HG03442 (cell line): ENCODE results near the gene NCBP3.
"Not testable (repeated sequence)": the region's sequence is repeated elsewhere in the genome, so short reads cannot be mapped to it uniquely, and the experiment has no call there.

Experiments used
- ATAC-seq: cut with Tn5 transposase; IDR thresholded peaks from one replicate; pipeline ENCODE4 v1.9.1; 2021; ENCODE audit warnings: mild to moderate bottlenecking, moderate library complexity; ENCODE audit not compliant: unreplicated experiment

Gene NCBP3

DNA sequence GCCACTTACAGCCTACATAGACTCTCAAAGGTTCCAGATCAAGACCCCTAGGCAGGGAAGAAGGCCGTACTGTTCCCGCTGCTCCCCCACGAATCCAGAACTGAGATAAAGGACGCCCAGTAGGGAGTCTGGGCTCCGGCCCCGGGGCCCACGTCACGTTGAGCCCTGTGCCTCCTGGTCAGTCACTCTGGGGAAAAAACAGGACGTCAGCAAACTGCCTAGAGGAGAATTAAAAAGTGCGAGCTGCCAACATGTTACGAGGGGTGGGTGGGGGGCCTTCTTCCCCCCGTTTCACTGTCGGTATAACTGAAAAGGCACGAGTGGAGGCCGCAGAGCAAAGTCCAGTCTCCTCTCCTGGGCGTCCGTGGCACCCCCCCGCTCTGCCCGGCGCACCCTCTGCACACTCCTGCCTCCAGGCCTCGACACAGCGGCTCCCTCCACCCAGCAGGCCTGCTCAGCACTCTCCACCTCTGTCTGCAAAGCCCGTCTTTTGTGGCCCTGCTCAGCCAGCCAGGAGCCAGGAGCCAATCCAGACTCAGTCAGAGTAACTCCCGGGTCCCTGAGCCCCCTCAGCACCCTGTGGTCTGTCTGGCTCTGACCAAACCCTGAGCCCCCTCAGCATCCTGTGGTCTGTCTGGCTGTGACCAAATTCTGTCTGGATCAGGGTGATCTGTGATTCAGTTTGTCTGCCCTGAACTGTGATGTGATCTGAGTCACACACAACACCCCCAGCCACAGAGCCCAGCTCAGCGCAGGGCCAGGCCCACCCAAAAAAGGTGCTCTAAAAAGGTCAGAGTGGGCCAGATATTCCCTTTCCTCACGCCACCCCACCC, 51.3 kb downstream of the NCBP3 start:
- no peak for ATAC-seq

DNA sequence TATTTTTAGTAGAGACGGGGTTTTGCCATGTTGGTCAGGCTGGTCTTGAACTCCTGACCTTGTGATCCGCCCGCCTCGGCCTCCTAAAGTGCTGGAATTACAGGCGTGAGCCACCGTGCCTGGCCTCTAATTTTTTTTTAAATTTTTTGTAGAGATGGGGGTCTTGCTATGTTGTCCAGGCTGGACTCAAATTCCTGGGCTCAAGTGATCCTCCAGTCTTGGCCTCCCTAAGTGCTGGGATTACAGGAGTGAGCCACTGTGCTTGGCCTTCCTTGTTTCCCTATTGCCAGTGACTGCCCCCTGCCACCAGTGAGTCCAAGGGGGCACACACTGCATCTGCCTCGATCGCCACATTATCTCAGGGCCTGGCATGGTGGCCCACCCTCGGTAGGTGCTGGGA, 51.9 kb downstream of the NCBP3 start:
- ATAC-seq = not testable (repeated sequence)

DNA sequence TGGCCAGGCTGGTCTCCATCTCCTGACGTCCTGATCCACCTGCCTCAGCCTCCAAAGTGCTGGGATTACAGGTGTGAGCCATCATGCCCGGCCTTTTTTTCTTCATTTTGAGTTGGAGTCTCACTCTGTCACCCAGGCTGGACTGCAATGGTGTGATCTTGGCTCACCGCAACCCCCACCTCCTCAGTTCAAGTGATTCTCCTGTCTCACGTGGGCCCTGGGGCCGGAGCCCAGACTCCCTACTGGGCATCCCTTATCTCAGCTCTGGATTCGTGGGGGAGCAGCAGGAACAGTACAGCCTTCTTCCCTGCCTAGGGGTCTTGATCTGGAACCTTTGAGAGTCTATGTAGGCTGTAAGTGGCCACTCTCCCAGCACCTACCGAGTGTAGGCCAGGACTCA, 52.8 kb downstream of the NCBP3 start:
- ATAC-seq = not testable (repeated sequence)

DNA sequence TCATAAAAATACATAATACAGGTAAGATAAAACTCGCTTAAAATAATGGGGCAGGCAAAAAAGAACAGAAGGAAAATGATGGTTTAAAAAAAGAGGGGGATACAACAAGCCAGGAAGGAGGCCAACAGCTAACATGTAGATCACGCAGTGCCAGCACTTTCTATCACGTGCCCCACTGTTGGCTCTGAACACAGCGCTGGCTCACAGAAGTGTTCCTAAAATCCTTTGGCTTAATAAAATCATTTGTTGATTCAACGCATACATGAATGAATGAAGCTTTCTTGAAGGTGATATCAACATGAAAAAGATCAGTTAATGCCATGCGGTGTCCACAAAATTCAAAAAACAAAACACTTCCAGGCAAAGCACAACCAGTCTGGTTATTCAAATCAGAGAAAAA, 53.6 kb downstream of the NCBP3 start:
- no peak for ATAC-seq

DNA sequence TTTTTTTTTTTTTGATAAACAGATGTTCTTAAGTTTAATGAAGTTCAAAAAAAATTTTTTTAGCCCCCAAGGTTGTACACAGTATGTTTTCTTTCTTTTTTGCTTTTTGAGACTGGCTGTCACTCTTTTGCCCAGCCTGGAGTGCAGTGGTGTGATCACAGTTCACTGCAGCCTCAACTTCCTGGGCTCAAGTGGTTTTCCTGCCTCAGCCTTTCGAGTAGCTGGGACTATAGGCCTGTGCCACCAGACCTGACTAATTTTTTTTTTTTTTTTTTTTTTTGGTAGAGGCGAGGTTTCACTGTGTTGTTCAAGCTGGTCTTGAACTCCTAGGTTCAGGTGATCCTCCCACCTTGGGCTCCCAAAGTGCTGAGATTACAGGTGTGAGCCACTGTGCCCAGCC, 57.8 kb downstream of the NCBP3 start:
- no peak for ATAC-seq

DNA sequence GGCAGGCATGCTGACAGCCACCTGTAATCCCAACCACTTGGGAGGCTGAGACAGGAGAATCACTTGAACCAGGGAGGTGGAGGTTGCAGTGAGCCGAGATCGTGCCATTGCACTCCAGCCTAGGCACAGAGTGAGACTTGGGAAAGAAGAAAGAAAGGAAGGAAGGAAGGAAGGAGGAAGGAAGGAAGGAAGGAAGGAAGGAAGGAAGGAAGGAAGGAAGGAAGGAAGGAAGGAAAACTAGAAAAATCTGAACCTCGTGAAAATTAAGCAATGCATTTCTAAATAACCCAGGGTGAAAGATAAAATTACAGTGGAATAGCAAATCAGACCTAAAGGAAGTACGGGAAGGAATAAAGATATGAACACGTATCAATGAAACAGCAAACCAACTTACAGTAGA, 60.7 kb downstream of the NCBP3 start:
- ATAC-seq = not testable (repeated sequence)

DNA sequence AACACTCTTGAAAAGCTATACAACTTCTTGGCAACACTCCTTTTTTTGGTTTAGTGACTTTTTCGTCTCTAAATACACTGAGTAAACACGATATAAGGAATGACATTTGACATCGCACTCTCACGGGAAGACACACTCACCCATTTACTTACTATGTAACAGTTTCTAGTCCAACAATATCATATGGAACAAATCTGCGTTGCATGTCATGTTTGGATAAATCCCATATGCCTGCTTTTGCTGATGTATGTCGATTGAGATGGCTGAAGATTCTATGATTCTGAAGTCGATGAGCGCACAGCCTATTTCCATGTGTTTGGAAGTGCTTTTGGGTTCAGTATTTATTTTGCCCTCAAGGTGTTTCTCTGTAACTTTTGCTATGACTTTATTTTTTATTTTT, 63.3 kb downstream of the NCBP3 start:
- no peak for ATAC-seq

DNA sequence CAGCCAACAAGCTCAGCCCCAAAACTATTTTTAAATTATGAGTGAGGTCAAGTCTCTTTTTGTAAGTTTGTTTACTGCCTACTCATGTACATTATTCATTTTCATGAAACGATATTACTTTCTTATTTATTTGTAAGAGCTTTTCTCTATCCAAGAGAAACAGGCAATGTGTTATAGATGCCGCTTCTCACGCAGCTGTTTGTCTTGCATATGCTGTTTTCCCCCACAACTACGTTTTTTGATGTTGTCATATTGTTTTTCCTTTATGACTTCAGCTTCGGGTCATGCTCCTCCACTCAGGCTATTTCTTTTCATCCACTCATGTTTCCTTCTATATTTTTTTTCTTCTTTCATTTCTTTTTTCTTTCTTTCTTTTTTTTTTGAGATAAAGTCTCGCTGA, 65.1 kb downstream of the NCBP3 start:
- ATAC-seq = no peak

DNA sequence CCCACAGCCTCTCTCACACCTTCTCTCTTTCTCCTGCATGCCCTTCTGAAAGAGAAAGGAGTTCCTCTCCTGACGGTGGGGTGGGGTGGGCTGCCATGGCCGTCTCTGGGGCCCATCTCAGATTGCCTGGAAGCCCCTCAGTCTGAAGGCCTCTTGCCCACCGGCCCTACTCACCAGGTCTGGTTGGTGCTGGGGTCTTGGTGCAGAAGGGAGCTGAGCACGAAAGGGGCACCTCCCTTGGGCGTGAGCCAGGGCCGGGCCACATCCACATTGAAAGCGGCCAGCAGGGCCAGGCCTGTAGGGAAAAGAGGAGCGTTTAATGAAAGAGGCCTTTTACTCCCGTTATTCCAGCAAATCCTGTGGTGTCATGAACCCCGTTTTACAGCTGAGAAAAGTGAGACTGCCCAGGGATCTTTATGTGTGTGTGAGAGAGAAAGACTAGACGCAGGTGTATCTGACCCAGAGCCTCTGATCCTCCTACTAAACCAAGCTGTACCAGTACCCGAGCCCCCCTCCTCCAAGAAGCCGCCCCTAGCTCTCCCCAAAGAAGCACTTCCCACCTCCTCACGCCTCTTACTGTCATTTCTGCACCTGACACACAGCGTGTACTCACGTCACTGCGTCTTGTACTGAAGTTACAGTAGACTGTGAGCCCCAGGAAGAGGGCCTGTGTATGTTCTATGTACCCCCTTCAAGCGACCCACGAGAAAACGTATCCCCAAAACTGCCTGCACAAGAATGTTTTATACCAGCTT, 68.5 kb downstream of the NCBP3 start:
- no peak for ATAC-seq

DNA sequence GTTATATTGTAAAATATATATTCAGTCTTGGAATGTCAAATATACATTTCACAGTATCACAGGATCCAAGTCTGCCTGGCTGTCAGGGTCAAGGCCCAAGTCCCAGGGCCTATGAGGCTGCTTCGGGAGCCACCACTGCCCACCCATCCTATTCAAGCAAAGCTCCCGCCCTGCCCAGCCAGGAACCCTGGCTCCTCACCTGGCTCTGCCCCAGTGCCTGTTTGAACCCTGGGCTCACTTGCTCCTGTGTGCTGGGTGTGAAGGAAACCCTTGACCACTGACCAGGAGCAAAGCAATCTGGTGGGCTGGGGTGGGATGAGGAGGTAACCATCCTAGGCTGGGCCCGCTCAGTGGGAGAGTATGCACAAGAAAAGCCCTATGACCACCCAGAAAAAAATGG, 72.1 kb downstream of the NCBP3 start:
- no peak for ATAC-seq

DNA sequence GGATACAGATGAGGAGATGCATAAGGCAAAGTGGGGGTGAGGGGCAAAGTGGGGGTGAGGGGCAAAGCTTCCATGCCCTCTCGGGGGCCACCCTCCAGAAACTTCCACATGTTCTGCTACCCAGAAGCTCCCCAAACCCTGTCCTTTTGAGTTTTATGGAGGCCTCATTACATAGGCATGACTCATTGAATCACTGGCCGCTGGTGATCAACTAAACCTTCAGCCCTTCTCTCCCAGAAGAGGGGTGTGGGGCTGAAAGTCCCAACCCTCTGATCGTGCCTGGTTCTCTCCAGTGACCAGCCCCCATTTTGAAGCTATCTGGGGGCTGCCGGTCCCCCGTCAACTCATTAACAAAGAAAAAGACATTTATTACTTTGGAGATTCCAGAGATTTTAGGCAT, 72.5 kb downstream of the NCBP3 start:
- ATAC-seq = no peak

DNA sequence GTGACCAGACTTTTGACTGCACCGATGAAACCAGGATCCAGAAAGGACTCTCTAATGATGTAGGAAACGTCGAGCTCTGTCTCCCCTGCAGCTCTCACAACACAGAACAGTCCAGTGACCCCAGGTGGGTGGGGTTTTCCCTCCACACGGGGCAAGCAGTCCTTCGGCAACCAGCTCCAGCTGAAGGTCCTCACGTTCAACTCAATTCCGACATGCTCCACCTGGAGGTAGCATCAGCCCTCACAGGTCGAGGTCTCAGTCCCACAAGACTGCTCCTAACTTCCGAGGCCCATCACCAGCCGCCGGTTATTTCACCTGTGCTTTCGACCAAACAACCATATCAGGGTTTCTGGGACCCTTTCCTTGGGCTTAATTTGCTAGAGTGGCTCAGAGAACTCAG, 73.3 kb downstream of the NCBP3 start:
- no peak for ATAC-seq

DNA sequence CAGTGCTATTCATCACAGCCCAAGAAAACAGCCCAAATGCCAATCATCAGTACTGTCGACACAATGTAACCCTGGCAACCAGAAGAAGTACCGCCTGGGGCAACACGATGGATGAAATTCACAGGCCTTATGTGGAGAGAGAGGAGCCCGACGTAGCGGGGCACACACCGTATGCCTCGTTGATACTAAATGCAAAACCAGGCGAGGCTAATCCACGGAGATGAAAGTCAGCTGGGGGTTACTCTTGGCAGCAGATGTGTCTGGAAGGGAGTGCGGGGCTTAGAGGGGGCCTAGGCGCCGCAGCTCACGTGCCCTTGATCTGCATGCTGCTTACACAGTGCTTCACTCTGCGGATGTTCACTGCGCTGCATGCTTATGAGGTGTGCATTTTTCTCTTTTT, 74.9 kb downstream of the NCBP3 start:
- ATAC-seq = no peak

DNA sequence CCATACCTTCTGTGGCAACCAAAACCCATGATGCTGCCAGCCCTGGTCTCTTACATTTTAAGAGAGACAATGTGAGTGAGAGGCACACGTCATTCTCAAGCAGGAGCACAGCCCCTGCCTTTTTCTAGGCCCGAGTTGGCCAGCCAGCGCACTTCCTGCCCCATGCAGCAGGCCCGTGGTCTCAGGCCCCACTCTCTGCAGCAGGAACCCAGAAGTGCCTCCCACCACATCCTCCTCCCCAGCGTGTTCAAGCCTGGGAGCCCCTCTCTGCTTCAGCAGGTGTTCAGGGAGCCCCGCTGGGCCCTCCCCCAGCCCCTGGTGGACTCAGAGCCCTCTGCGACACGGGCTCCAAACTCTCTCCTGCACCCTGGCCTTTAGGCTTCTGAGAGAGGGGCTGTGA, 75.6 kb downstream of the NCBP3 start:
- ATAC-seq = no peak

DNA sequence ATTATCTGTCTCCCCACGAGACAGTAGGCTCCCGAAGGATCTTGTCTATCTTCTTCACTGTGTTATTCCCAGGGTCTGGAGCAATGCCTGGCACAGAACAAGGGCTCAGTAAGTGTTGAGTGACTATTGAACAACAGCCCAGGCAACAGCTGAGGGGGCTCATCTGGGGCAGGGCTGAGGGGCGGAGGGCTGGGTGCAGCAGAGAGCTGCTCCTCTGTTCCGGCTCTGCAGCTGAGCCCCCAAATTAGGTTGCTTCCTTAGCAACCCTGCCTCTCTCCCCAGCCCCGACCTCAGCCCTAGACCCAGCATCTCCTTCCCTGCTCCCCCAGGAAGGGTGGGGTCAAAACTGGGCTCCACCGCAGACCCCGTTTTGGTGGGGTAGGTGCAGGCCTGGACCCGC, 77.3 kb downstream of the NCBP3 start:
- ATAC-seq = no peak

DNA sequence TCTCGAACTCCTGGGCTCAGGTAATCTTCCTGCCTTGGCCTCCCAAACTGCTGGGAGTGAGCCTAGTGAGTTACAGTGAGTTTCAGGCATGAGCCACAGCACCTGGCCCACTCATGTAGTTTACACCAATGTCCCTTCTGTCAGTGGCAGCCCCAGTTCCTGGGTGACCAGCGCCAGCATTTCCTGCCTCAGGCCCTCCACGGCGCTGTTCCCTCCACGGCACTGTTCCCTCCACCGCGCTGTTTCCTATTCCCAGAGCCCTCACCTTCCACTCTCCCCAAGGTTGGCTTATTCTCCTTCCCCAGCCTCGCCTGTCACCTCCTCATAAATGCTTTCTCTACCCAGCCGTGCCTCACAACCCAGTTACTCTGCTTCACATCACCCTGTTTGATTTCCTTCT, 77.7 kb downstream of the NCBP3 start:
- ATAC-seq = no peak

DNA sequence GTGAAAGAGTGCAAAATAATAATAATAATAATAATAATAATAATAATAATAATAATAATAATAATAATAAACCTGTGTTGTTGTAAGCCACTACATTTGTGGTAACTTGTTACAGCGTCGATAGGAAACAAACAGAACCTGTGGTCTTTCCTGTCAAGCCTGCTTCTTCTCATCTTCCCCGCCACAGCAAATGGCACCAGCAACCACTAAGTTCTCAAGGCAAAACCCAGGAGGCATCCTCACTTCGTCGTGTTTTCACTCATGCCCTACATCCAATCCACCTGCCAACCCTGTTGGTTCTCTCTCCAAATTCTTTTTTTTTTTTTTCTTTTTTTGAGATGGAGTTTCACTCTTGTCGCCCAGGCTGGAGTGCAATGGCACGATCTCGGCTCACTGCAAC, 79.3 kb downstream of the NCBP3 start:
- no peak for ATAC-seq

DNA sequence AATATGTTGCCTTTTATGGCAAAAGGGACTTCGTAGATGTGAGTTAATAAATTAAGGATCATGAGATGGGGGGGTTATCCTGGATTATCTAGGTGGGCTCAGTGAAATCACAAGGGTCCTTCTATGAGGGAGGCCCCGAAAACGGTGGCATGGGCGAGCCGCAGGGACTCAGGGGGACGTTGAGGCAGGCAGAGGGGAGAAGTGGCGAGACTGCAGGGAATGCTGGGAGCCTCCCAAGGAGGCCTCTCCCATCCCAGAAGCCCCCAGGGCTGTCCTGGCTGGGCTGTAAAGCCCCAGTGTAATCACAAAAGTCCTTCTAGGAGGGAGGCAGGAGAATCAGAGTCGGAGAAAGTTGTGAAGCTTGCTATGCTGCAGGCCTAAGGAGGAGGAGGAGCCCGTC, 80.1 kb downstream of the NCBP3 start:
- no peak for ATAC-seq

DNA sequence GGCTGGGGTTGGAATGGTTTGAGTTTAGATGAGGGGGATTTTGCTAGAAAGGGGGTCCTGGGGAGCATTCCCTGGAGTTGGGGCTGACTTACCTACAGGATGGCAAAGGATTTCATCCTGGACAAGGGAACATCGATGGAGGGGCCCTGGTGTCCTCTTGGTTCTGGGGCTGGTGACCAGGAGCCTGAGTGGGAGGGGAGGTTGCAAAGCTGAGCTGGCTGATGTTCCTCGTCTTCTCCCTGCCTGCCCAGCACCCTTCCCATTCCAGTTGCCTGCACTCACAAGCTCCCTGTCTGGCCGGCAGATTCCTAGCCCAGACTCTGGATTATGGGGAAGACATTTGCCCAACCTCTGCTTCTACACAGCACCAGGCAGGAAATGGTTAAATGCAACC, 82.3 kb downstream of the NCBP3 start:
- ATAC-seq = no peak

DNA sequence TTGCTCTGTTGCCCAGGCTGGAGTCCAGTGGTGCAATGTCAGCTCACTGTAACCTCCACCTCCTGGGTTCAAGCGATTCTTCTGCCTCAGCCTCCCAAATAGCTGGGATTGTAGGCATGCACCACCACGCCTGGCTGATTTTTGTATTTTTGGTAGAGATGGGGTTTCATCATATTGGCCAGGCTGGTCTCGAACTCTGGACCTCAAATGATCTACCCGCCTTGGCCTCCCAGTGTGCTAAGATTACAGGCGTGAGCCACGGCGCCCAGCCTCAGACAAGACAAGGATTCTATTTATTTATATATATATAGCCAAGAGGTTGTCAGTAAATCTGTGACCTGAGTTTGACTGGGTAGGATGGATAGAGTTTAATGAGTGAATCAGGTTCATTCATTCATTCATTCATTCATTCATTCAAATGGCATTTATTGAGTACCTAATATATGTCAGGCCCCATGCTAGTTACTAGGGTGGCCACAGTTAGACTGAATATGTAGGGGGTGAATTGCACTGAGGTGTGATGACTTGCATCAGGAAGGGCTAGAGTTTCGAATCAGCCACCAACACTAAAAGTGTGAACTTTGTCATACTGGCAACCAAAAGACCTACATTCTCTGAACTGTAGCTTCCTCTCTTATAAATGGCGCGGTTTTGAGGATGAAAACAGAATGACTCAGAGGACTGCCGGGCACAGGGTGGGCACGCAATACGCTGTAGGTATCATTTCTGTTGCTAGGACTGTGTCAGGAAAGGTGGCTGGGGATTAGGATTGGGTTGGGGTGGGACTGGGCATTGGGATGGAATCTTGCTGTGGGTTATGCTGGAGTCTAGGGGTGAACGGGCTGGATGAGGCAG, 82.9 kb downstream of the NCBP3 start:
- ATAC-seq = no peak

DNA sequence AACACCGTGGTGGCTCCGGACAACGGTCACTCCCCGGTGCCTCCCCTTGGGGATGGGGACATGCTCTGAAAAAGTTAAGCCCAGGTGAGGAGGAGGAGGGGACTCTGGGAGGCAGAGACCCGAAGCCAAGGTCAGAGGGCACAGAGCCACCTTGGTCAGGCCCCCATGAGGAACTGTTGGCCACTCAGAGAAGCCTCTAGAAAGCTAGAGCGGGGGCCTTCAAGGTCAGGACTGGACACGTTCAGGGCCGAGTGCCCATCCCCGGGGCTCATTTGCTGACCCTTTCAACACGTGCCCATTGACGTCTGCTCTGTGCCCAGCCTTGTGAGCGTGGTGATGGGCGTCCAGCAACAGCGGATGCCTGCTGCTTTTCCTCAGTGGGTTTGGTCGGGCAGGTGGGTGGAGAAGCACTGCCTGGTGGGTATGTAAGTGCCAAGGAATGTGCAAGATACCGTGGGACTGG, 84.1 kb downstream of the NCBP3 start:
- no peak for ATAC-seq
